GM19240 (cell line): Measurements from ENCODE around the gene ZC3H12C.
"Not testable (repeated sequence)": the region's sequence is repeated elsewhere in the genome, so short reads cannot be mapped to it uniquely, and the experiment has no call there.

Experiments used
- DNase-seq: peaks from one replicate; pipeline ENCODE4 v3.0.0; 2011; ENCODE audit warnings: low spot score; ENCODE audit not compliant: insufficient read length

Gene ZC3H12C

DNA sequence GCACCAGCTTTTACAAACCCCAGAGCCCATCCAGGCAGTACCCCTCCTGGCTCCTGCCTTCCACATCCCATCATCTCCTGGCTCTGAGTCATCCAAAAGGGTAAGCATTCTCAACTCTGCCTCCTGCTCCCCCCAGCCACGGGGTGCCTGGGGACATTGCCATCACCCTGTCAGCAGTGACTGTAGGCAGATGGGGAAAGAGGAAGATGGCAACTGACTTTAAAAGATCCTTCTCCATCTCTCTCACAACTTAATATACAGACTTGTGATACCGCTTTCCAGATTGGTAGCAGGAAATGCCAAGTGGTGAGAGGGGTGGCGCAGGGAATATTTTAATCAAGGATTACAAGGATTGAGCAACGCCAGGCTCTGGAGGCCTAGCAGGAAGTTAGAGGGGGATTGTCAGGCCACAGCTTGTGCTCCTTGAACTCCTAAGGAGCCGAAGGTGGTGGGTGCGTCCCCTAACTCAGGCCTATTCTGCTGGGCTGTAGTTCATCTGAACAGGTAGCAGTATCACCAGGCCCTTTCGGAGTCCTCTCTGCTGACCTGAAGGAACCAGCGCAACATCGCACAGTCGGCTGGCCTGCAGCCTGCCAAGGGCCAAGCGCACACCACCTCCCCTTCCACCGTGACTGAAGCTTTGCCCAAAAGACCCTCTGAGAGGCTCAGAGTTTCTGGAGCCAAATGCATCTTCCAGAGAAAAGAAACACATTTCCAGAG, 83.3 kb downstream of the ZC3H12C start:
- no peak for DNase-seq

DNA sequence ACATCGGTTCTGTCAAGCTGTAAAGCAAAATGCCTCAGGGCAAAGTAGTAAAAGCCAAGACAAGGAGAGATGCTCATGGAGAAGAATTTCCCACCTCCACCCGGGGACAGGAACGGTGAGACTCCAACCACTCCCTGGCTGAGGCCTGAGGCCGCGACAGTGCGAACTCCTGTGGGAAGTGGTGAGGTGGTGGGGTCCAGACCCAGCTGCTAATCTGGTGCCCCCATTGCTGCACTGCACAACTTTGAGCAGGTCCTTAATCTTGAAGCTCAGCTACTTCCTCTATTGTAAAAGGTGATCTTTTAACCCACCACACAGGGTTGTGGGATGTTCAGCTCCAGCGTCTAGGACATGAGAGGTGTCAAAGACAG, 83.9 kb downstream of the ZC3H12C start:
- no peak for DNase-seq

GRCh38 chr11:110179064-110179463, 85.9 kb downstream of the ZC3H12C start:
- DNase-seq: no peak

GRCh38 chr11:110182886-110183285, 89.7 kb downstream of the ZC3H12C start:
- DNase-seq: no peak

DNA sequence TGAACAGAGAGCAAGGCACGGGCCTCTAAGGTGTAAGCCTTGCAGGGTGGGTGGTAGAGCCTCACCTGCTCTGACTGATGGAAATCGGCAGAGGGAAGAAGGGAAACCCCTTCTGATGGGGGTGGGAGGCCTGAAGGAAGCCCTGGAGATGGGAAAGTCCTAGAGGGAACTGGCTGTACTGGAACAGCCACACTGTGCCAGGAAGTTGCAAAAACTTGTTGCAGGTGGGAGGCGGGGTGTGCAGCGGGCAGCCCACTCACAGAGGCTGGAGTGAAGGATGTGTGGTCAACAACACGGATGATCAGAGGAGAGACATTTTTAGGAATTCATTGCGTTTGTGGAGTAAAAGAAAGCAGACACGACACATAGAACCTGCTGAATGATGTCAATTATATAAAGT, 91.3 kb downstream of the ZC3H12C start:
- DNase-seq: no peak

DNA sequence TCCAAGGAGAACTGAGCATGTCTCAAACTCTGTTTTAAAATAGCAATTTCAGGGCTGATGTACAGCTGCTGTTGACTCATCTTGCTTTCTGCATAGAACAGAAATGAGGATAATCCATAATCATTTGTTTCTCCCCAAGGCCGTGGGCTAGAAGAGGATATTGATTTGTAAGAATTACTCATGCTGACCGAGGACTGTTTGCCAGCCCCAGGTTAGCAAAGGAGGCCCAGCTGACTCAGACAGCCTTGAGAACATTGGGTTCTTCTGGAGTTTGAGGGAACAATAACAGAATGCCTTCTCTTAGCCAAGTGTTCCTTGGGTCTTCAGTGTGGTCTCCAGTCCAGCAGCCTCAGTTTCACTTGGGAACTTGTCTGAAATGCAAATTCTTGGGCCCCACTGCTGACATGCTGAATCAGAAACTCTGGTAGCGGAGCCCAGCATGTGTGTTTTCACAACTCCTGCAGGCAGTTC, 92.0 kb downstream of the ZC3H12C start:
- no peak for DNase-seq

GRCh38 chr11:110185599-110185998, 92.4 kb downstream of the ZC3H12C start:
- DNase-seq: no peak

GRCh38 chr11:110186456-110186855, 93.3 kb downstream of the ZC3H12C start:
- no peak for DNase-seq

DNA sequence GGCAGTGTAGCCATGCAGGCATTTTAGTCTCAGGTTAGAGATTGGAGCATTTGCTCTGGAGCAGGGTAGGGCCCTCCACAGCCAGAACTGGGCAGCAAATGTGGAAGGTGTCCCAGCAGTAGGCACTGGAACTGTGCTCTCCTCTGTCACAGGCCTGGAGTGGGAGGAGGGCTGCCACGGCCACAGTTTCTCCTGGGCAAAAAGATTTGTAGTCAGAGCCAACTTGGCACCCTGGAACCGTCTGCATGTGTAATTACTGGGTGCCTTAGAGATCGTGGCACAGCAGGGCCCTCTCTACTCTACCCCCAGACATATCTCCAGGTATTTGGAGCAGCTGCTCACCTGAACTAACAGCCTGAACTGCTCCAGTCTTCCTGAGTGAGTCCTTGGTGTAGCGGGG, 93.7 kb downstream of the ZC3H12C start:
- DNase-seq: no peak

GRCh38 chr11:110187731-110188130, 94.5 kb downstream of the ZC3H12C start:
- DNase-seq: no peak

GRCh38 chr11:110190885-110191284, 97.7 kb downstream of the ZC3H12C start:
- DNase-seq: no peak

- not testable (repeated sequence) for DNase-seq
Observed at GRCh38 chr11:110192604-110193282, 99.6 kb downstream of the ZC3H12C start.

DNA sequence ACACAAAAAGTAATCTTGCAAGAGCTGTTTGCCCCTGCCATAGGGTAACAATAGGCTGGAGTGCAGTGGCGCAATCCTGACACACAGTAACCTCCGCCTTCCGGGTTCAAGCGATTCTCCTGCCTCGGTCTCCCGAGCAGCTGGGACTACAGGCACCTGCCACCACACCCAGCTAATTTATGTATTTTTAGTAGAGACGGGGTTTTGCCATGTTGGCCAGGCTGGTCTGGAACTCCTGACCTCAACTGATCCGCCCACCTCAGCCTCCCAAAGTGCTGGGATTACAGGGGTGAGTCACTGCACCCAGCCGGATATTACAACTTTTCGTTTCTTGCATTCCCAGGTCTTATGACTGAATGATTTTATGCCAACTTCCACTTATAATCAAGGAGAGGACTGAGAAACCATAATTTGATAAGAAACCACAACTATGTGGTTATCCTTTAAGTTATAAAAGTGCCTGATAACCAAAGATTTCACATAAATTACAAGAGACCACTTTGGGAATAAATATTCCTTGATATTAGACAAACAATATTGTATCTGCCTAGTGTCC, 101.1 kb downstream of the ZC3H12C start:
- not testable (repeated sequence) for DNase-seq

GRCh38 chr11:110196241-110196754, 103.1 kb downstream of the ZC3H12C start:
- DNase-seq: no peak

DNA sequence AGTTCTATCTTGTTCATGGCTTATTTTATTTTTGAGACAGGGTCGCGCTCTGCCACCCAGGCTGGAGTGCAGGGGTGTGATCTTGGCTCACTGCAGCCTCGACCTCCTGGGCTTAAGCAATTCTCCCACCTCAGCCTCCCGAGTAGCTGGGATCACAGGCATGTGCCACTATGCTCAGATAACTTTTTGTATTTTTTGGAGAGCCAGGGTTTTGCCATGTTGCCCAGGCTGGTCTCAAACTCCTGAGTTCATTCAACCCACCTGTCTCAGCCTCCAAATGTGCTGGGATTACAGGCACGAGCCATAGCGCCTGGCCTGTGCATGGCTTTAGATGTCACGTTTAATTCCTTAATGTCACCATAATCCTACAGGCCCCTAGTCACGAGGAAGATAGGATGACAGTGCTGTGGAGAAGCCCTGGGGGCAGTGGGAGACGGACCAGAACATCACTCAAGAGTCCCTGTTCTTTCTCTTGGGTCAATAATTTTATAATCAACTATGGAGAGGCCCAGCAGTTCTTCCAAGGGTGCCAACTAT, 103.8 kb downstream of the ZC3H12C start:
- DNase-seq: no peak

GRCh38 chr11:110198031-110198729, 105.0 kb downstream of the ZC3H12C start:
- no peak for DNase-seq

- DNase-seq: no peak
Observed at GRCh38 chr11:110199184-110199981, 106.2 kb downstream of the ZC3H12C start.

DNA sequence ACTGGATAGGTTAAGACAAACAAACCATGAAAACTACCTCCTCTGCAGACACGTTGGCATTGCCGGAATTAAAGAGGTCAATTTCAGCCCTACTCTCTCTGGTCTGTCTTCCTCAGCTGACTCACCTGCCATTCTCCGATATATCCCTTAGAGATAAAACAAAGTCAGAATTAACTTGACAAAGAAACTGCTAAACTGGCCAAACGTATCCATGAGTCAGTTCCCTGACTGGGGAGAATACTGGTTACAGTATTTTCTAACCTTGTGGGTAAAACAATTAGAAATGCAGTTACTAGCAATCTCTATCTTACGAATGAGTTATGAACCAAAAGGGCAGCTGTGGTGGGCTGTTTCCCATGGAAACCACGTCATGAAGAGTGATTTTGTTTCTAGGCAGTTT, 107.0 kb downstream of the ZC3H12C start:
- no peak for DNase-seq

DNA sequence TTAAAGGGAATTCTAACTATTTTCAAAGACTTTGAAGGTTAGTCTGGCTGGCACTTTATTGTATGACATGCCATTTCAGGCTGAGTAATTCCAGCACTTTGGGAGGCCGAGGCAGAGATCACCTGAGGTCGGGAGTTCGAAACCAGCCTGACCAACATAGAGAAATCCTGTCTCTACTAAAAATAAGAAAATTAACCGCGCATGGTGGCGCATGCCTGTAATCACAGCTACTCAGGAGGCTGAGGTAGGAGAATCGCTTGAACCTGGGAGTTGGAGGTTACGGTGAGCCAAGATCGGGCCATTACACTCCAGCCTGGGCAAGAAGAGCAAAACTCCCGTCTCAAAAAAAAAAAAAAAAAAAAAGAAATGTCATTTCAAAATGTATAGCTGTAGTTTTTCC, 107.6 kb downstream of the ZC3H12C start:
- DNase-seq: no peak

DNA sequence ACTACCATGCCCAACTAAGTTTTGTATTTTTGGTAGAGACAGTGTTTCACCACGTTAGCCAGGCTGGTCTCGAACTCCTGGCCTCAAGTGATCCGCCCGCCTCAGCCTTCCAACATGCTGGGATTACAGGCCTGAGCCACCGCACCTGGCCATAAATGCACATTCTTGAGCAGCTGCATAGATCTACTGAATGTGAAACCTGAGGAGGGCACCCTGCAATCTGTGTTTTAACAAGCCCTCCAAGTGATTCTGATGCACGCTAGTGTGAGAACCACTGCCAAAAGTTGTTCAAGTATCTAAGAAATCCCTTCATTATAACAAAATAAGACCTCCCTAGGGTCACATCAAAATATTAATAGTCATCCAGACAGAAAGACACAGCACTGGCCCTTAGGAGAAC, 113.9 kb downstream of the ZC3H12C start:
- no peak for DNase-seq
